ENCODE results near the gene TPSG1.
A peak's percentile ranks its signal among the peaks of the same experiment; 100 is the strongest.
"Not testable (repeated sequence)": the region's sequence is repeated elsewhere in the genome, so short reads cannot be mapped to it uniquely, and the experiment has no call there.

The TPSG1 gene

DNA sequence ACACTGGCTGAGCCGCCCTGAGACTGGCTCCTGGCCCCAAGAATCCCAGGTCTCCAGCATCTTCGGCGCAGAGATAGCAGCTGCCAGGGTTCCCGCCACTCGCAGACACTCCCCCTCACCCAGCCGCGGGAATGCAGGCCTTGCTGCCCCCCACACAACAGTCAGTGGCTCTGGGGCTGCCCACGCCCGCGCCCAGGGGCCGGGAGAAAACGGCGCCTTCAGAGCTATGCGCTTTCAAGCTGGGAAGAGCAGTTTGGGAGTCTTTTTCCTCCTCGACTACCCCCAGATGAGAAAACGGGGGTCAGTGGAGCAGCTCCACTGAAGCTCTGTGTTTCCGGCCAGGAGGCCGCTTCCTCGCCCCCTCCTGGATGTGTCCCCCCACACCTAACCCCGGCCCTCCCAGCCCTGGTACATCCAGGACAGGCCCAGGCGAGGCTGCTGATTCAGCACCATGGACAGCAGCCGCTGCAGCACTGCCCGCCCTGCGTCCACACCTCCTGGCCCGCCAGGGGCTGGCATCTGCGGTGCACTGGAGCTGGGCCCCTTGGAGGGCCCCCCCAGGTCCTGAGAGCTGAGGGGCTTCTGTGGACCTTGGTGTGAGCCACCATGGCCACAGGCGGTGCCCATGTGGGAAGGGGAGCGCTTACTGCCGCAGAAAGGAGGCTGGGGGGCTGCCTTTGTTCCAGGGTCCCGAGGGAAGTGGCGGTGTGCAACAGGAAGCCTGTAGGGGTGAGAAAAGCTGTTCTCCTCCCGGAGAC is 36.5 kb downstream of the TPSG1 start:
- Mint-ChIP-seq H3K27me3 (ENCODE audit: low read depth, poor library complexity) (peaks cover 4% of the 10 kb centered on the region), H3K9me3 (no peaks in the 10 kb centered on the region), H3K36me3 (ENCODE audit: low read depth) (no peaks in the 10 kb centered on the region), H3K4me3 (no peak overlapping the region), H3K4me1 (peaks cover 14% of the 10 kb centered on the region), H3K27ac (no peak overlapping the region)
- peak; percentile 89 for DNase-seq
- TF ChIP-seq CTCF (IDR thresholded peaks at IDR 0.05) = no peak

GRCh38 chr16:1185460-1186207 is 39.4 kb downstream of the TPSG1 start:
- H3K27ac Mint-ChIP-seq; DNase-seq; H3K27me3 Mint-ChIP-seq (ENCODE audit: low read depth, poor library complexity); H3K36me3 Mint-ChIP-seq (ENCODE audit: low read depth); H3K9me3 Mint-ChIP-seq; H3K4me3 Mint-ChIP-seq: not testable (repeated sequence)
- peaks cover 23% of the 10 kb centered on the region for H3K4me1 Mint-ChIP-seq

DNA sequence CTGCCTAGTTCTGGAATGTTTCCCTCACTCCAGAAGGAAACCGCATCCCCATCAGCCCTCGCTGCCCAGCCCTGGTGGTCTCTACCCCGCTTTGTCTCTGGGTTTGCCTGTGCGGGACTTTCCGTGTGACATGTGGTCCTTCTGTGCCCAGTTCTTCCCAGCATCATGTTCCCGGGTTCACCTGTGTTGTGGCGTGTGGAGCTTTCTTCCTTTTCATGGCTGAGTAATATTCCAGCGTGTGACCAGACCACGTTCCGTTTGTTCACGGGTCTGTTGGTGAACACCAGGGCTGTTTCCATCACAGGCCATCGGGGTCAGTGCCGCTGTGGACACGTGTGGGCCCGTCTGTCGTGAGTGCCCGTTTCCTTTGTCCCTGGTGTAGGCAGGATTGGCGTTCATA is 40.1 kb downstream of the TPSG1 start:
- Mint-ChIP-seq H3K36me3 (ENCODE audit: low read depth) (no peaks in the 10 kb centered on the region), H3K27me3 (ENCODE audit: low read depth, poor library complexity) (peaks cover 4% of the 10 kb centered on the region), H3K27ac (no peak overlapping the region), H3K4me1 (peaks cover 23% of the 10 kb centered on the region), H3K9me3 (no peaks in the 10 kb centered on the region), H3K4me3 (no peak overlapping the region)
- DNase-seq = no peak
- no peak for TF ChIP-seq CTCF (IDR thresholded peaks at IDR 0.05)

DNA sequence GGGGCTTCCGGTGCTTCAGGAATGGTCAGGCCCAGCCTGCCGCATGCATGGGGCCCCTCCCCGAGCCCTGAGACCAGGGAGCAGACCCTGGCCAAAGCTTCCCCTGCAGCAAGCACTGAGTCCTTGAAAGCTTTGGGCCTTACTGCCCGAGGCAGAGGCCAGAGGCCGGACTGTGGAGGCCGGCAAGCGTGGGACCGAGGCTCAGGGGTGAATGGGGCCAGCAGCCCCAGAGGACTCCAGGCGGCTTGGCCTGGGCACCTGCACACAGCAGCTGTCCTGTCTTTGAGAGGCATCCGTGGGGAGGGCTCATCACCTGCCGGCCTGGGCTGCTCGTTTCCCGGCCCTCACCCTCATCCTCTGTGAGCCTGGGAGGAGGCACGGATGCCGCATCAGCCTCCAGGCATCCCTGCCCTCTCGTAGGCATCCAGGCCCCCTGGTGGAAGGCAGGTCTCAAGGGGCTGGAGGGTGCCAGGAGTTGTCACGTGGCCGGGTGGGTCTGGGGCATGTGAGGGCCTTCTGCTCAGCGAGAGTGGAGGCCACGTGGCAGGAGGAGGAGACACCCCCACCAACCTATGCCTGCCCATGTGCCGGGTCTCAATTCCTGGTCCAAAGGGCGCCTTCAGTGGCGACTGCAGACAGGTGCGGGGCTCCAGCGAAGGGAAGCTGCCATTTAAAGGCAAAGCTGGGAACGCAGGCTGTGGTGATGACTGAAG is 40.8 kb downstream of the TPSG1 start:
- no peaks in the 10 kb centered on the region for H3K27me3 Mint-ChIP-seq (ENCODE audit: low read depth, poor library complexity)
- H3K27ac Mint-ChIP-seq = no peak overlapping the region
- no peak overlapping the region for H3K4me3 Mint-ChIP-seq
- DNase-seq = no peak
- H3K4me1 Mint-ChIP-seq = peaks cover 23% of the 10 kb centered on the region
- H3K9me3 Mint-ChIP-seq = no peaks in the 10 kb centered on the region
- no peak for TF ChIP-seq CTCF (IDR thresholded peaks at IDR 0.05)
- H3K36me3 Mint-ChIP-seq (ENCODE audit: low read depth) = no peaks in the 10 kb centered on the region

GRCh38 chr16:1182950-1183907 is 41.8 kb downstream of the TPSG1 start:
- Mint-ChIP-seq H3K36me3 (ENCODE audit: low read depth) (no peaks in the 10 kb centered on the region), H3K4me3 (no peak overlapping the region), H3K9me3 (no peaks in the 10 kb centered on the region), H3K27ac (no peak overlapping the region), H3K4me1 (peaks cover 19% of the 10 kb centered on the region), H3K27me3 (ENCODE audit: low read depth, poor library complexity) (no peaks in the 10 kb centered on the region)
- DNase-seq = peak; percentile 72
- TF ChIP-seq CTCF (IDR thresholded peaks at IDR 0.05) = no peak
